ENCODE measurements around the gene IL37.

Gene IL37, protein sequence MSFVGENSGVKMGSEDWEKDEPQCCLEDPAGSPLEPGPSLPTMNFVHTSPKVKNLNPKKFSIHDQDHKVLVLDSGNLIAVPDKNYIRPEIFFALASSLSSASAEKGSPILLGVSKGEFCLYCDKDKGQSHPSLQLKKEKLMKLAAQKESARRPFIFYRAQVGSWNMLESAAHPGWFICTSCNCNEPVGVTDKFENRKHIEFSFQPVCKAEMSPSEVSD

GRCh38 chr2:112910865-112911264 lies at the start of gene IL37:
Gene IL37, plus strand, starts transcription at chr2:112911165. Its CDS starts 1,848 bp downstream, at chr2:112913013.
- Histone ChIP-seq H3K79me2 (ENCODE audit: control insufficient read depth, insufficient read depth, low read length, unreplicated experiment) (no peaks in the 10 kb centered on the region), H3K36me3 (ENCODE audit: insufficient read depth, low read length) (no peaks in the 10 kb centered on the region), H3K4me3 (ENCODE audit: low read depth, low read length) (no peak within 1 kb of the TSS), H2AFZ (ENCODE audit: low read length, unreplicated experiment) (no peak within 1 kb of the TSS), H3K27ac (ENCODE audit: low read depth, low read length) (no peak within 1 kb of the TSS), H3K4me1 (ENCODE audit: control insufficient read depth, insufficient read depth, low read length, unreplicated experiment) (no peaks in the 10 kb centered on the region), H3K27me3 (ENCODE audit: insufficient read depth, low read length) (peaks cover 28% of the 10 kb centered on the region)

- H2AFZ ChIP-seq (ENCODE audit: low read length, unreplicated experiment) = no peak overlapping the region
- no peak overlapping the region for H3K27ac ChIP-seq (ENCODE audit: low read depth, low read length)
- H3K4me3 ChIP-seq (ENCODE audit: low read depth, low read length) = no peak overlapping the region
- no peaks in the 10 kb centered on the region for H3K36me3 ChIP-seq (ENCODE audit: insufficient read depth, low read length)
- H3K4me1 ChIP-seq (ENCODE audit: control insufficient read depth, insufficient read depth, low read length, unreplicated experiment) = peaks cover under 1% of the 10 kb centered on the region
- H3K79me2 ChIP-seq (ENCODE audit: control insufficient read depth, insufficient read depth, low read length, unreplicated experiment) = no peaks in the 10 kb centered on the region
- no peaks in the 10 kb centered on the region for H3K27me3 ChIP-seq (ENCODE audit: insufficient read depth, low read length)
These were observed 46.9 kb upstream of the IL37 start for GRCh38 chr2:112864072-112864471.

DNA sequence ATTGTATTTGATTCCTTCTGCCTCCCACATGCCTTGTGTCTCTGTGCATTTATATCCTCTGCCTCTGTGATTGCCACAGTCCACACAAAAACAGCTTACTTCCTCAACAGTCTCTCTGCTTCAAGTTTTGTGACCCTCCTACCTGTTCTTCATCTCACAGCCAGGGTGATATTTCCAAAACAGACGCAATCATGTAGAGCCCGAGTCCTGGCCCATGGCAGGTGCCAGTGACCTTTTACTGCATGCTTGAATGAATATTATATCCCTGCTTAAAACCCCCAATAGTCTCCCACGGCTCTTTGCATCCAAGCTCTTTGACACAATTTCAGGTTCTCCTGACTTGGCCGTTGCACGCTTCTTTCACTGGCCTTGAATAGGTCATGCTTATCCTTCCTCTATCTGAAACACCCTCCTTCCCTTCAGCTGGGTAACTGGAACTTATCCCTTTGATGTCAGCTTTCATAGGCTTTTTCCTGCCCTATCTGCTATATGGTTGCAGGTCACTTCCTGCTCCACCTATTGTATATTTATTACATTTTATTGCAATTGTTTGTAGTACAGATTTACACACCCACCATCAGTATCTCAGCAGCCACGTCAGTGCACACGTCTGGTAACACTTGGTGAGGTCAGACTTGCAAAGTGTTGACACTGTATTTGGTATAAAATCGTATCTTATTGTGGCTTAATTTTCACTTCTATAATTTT lies 44.7 kb upstream of the IL37 start:
- Histone ChIP-seq H3K27me3 (ENCODE audit: insufficient read depth, low read length) (no peaks in the 10 kb centered on the region), H2AFZ (ENCODE audit: low read length, unreplicated experiment) (no peak overlapping the region), H3K4me1 (ENCODE audit: control insufficient read depth, insufficient read depth, low read length, unreplicated experiment) (peaks cover 12% of the 10 kb centered on the region), H3K36me3 (ENCODE audit: insufficient read depth, low read length) (no peaks in the 10 kb centered on the region), H3K4me3 (ENCODE audit: low read depth, low read length) (no peak overlapping the region), H3K27ac (ENCODE audit: low read depth, low read length) (no peak overlapping the region), H3K79me2 (ENCODE audit: control insufficient read depth, insufficient read depth, low read length, unreplicated experiment) (no peaks in the 10 kb centered on the region)

DNA sequence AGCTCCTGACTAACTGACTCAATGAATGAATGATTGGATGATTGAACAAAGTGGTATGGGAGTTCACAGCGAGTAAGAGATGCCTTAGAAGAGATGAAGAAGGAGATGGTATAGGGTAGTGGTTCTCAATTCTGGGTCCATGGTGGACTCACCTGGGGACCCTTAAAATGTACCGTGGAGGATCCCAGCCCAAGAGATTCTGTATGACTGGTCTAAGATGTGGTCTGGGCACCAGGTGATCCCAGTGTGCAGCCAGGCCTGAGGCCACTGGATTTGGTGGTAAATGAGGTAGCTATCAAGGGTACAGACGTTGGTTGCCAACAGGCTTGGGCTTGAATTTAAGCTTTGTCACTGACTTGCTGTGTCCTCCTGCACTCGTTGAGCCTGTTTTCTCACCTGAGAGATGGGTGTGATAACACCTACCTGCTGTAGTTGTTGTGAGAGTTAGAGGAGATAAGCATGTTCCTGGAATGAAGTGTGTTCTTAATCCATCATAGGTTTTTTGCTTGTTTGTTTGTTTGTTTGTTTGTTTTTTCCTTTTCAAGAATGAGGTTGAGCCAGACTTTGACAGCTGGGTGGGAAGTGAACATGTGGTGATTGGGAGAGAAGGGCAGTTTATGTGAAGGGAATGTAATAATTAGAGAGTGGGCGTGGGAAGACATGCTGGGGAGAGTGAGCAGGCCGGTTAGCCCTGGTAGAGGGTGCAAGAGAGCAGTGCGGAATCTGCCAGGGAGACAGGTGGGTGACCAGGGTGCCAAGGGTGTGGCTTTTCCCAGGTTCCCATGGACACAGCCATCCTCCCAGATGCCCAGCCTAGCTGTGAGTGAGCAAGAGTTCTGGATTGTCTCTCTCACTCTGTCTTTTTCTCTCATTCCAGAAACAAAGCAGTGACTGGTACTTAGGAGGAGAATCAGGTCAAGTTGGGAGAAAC lies 43.0 kb upstream of the IL37 start:
- H3K4me3 ChIP-seq (ENCODE audit: low read depth, low read length) = no peak overlapping the region
- no peaks in the 10 kb centered on the region for H3K36me3 ChIP-seq (ENCODE audit: insufficient read depth, low read length)
- no peaks in the 10 kb centered on the region for H3K27me3 ChIP-seq (ENCODE audit: insufficient read depth, low read length)
- no peak overlapping the region for H3K27ac ChIP-seq (ENCODE audit: low read depth, low read length)
- H3K79me2 ChIP-seq (ENCODE audit: control insufficient read depth, insufficient read depth, low read length, unreplicated experiment) = no peaks in the 10 kb centered on the region
- H2AFZ ChIP-seq (ENCODE audit: low read length, unreplicated experiment) = no peak overlapping the region
- H3K4me1 ChIP-seq (ENCODE audit: control insufficient read depth, insufficient read depth, low read length, unreplicated experiment) = peaks cover 12% of the 10 kb centered on the region

GRCh38 chr2:112869258-112869842 lies 41.6 kb upstream of the IL37 start:
- no peaks in the 10 kb centered on the region for H3K36me3 ChIP-seq (ENCODE audit: insufficient read depth, low read length)
- H3K27me3 ChIP-seq (ENCODE audit: insufficient read depth, low read length) = no peaks in the 10 kb centered on the region
- no peaks in the 10 kb centered on the region for H3K79me2 ChIP-seq (ENCODE audit: control insufficient read depth, insufficient read depth, low read length, unreplicated experiment)
- H3K27ac ChIP-seq (ENCODE audit: low read depth, low read length) = no peak overlapping the region
- H2AFZ ChIP-seq (ENCODE audit: low read length, unreplicated experiment) = no peak overlapping the region
- H3K4me3 ChIP-seq (ENCODE audit: low read depth, low read length) = no peak overlapping the region
- peaks cover 12% of the 10 kb centered on the region for H3K4me1 ChIP-seq (ENCODE audit: control insufficient read depth, insufficient read depth, low read length, unreplicated experiment)

- H2AFZ ChIP-seq (ENCODE audit: low read length, unreplicated experiment) = no peak overlapping the region
- H3K27me3 ChIP-seq (ENCODE audit: insufficient read depth, low read length) = no peaks in the 10 kb centered on the region
- peaks cover 12% of the 10 kb centered on the region for H3K4me1 ChIP-seq (ENCODE audit: control insufficient read depth, insufficient read depth, low read length, unreplicated experiment)
- H3K4me3 ChIP-seq (ENCODE audit: low read depth, low read length) = no peak overlapping the region
- no peaks in the 10 kb centered on the region for H3K36me3 ChIP-seq (ENCODE audit: insufficient read depth, low read length)
- H3K79me2 ChIP-seq (ENCODE audit: control insufficient read depth, insufficient read depth, low read length, unreplicated experiment) = no peaks in the 10 kb centered on the region
- no peak overlapping the region for H3K27ac ChIP-seq (ENCODE audit: low read depth, low read length)
These were observed 39.8 kb upstream of the IL37 start for GRCh38 chr2:112870841-112871835.

DNA sequence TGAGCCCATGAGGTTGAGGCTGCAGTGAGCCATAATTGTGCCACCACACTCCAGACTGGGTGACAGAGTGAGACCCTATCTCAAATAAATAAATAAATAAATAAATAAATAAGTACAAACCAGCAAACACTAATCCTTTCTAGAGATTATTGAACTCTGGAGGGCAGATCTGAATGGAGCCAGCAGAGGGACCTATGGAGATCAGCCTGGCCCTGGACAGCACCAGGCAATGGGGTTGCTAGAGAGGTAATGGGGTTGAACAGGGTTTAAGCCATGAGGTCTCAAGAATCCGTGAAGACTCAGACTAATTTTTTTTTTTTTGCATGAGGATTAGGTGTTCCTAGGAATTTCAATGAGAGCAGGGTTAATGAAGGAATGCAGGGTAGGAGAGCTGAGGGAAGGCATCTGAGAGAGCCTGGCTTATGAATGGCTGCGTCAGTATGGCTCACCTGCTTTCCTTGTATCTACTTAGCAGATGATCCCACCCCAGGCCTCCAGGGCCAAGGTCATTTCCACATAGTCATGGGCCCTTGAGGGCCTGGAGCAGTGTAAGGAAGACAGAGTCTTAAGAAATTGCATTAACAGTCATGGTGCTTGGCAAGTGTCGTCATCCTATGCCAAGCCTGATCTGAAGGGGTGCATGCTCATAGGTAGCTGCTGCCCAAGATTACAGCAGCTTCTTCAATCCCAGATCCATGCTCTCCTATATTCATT lies 34.6 kb upstream of the IL37 start:
- Histone ChIP-seq H3K4me3 (ENCODE audit: low read depth, low read length) (no peak overlapping the region), H3K79me2 (ENCODE audit: control insufficient read depth, insufficient read depth, low read length, unreplicated experiment) (no peaks in the 10 kb centered on the region), H3K36me3 (ENCODE audit: insufficient read depth, low read length) (no peaks in the 10 kb centered on the region), H2AFZ (ENCODE audit: low read length, unreplicated experiment) (no peak overlapping the region), H3K27ac (ENCODE audit: low read depth, low read length) (peak overlapping the region; percentile 80), H3K27me3 (ENCODE audit: insufficient read depth, low read length) (no peaks in the 10 kb centered on the region), H3K4me1 (ENCODE audit: control insufficient read depth, insufficient read depth, low read length, unreplicated experiment) (peaks cover 33% of the 10 kb centered on the region)

DNA sequence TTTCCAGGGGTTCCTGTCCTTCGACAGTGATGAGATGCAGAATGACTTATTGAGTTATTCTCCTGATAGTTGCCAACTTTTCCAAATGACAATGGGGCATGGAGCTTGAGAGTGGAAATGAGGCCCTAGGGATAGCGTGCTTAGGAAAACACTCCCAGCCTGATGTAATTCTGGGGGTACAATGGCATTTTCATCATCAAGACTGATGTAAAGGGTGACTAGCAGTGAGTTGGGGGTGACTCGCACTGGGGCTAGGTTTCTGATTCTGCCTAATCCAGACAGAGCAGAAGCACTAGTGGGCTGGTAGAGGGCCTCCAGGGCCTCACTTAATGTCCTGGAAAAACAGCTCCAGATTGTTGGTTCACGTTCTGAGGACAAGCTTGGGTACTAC lies 34.0 kb upstream of the IL37 start:
- no peaks in the 10 kb centered on the region for H3K27me3 ChIP-seq (ENCODE audit: insufficient read depth, low read length)
- no peaks in the 10 kb centered on the region for H3K79me2 ChIP-seq (ENCODE audit: control insufficient read depth, insufficient read depth, low read length, unreplicated experiment)
- H3K4me3 ChIP-seq (ENCODE audit: low read depth, low read length) = no peak overlapping the region
- peak overlapping the region; percentile 80 for H3K27ac ChIP-seq (ENCODE audit: low read depth, low read length)
- H2AFZ ChIP-seq (ENCODE audit: low read length, unreplicated experiment) = no peak overlapping the region
- H3K4me1 ChIP-seq (ENCODE audit: control insufficient read depth, insufficient read depth, low read length, unreplicated experiment) = peaks cover 39% of the 10 kb centered on the region
- H3K36me3 ChIP-seq (ENCODE audit: insufficient read depth, low read length) = no peaks in the 10 kb centered on the region

DNA sequence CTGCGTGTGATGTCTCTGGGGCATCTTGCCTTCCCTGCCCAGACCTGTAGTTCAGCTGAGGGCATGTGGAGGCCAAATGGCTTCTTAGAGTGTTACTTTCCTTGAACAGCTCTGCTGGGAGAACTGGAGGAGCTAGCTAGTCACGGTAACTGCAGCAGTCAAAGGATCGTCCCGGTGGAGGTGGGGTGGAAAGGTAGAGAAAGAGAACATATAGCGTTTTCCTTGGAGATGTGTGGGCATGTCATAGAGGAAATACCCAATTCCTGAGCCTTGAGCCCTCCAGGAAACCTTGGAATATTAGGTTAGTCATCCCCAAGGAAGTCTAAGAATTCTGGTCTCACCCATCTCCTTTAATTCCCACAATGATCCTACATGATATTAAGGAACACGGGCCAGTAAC lies 33.5 kb upstream of the IL37 start:
- H3K4me3 ChIP-seq (ENCODE audit: low read depth, low read length) = no peak overlapping the region

More for the DNA sequence above, 33.5 kb upstream of the IL37 start:
- H3K36me3 ChIP-seq (ENCODE audit: insufficient read depth, low read length) = no peaks in the 10 kb centered on the region
- H3K79me2 ChIP-seq (ENCODE audit: control insufficient read depth, insufficient read depth, low read length, unreplicated experiment) = no peaks in the 10 kb centered on the region
- H3K4me1 ChIP-seq (ENCODE audit: control insufficient read depth, insufficient read depth, low read length, unreplicated experiment) = peaks cover 43% of the 10 kb centered on the region
- H3K27me3 ChIP-seq (ENCODE audit: insufficient read depth, low read length) = no peaks in the 10 kb centered on the region
- peak overlapping the region; percentile 80 for H3K27ac ChIP-seq (ENCODE audit: low read depth, low read length)
- no peak overlapping the region for H2AFZ ChIP-seq (ENCODE audit: low read length, unreplicated experiment)

Data from ACC112 (cell line).